HG03439 (cell line): Measurements from ENCODE around the gene ADCY1.

Source experiments
- ATAC-seq: cut with Tn5 transposase; IDR thresholded peaks from one replicate; pipeline ENCODE4 v1.9.1; 2021; ENCODE audit warnings: mild to moderate bottlenecking, moderate library complexity; ENCODE audit not compliant: unreplicated experiment

ADCY1 gene

GRCh38 chr7:45663167-45663921 lies 89.2 kb downstream of the ADCY1 start:
- ATAC-seq: no peak

- no peak for ATAC-seq
Measured at GRCh38 chr7:45663965-45664633, 89.9 kb downstream of the ADCY1 start.

DNA sequence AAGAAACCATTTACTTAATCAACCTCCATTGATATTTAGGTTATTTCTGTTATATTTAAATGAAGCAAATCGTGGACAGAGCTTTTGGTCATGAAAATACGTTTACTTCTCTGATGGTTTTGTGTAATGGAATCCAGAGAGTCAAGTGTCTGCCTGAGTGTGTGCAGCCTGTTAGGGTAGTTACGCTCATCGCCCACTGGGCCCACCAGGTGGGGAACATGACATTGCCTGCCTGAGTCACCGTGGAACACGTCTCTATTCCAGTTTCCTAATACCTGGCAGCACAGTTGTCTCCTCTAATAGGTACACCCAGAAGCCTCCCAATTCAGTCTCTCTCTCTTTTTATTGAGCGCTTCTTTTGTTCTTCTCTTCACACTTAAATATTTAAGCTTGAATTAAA lies 91.0 kb downstream of the ADCY1 start:
- no peak for ATAC-seq

GRCh38 chr7:45670227-45670626 lies 96.1 kb downstream of the ADCY1 start:
- no peak for ATAC-seq

DNA sequence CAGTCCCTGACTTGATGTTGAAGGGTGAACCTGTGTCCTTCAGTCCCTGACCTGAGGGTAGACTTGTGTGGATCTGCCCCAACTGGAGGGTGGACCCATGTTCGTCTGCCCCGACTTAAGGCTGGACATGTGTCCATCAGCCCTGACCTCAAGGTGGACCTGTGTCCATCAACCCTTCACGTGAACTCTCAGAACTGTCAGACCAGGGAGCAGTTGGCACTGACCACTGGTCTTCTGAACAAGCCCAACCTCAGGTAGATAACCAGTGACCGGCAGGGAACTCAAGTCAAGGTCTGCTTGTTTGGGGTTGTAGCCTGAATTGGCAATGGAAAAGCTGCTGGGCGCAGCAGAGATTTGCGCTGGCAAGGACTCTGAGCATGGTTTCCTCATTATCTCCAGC lies 96.5 kb downstream of the ADCY1 start:
- ATAC-seq: no peak

DNA sequence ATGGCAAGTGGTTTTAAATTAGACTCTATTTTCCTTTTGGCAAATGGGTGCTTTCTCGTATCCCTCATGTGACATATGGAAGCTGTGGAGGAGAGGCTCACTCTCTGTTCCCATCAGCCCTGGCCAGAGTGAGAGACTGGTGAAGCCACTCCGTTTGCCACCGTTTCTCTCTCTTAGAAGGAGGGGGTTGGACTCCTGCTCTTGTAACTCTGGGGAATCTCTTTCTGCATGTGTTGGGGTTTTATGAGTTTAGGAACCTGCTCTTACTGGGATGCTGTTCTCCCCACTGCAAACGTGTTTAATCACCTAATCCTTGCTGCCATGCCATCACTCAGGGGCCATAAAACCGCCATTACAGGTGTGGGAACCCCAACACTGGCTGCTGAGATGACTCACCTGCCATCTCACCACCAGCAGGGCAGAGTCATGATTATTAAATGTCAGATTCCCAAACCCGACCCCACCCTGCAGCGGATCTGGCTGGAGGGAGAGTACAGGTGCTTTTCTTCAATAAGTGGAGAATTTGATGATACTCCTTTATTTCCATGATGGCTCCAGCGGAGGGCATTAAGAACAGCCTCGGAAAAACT lies 103.2 kb downstream of the ADCY1 start:
- no peak for ATAC-seq

- ATAC-seq: no peak
Measured at GRCh38 chr7:45679516-45679915, 105.3 kb downstream of the ADCY1 start.

- no peak for ATAC-seq
Measured at GRCh38 chr7:45680776-45681175, 106.6 kb downstream of the ADCY1 start.

- no peak for ATAC-seq
Measured at GRCh38 chr7:45681596-45682357, 107.6 kb downstream of the ADCY1 start.

DNA sequence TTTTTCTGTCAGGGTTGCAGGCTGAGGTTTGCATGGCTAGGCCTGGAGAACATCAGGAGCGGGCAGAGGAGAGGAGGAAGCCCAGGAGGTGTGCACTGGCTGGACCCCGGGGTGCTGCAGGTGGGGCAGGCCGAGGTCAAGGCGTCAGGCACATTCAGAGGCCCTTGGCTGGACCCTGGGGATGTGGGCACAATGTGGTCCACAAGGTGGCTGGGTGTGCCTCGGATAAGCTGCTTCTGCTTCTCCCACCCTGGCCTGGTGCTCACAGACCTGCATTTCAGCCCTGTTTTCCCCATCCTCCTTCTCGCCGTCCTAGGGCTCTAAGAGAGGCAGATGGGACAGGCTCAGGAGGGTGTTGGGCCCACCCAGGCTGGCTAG lies 108.2 kb downstream of the ADCY1 start:
- ATAC-seq: no peak

DNA sequence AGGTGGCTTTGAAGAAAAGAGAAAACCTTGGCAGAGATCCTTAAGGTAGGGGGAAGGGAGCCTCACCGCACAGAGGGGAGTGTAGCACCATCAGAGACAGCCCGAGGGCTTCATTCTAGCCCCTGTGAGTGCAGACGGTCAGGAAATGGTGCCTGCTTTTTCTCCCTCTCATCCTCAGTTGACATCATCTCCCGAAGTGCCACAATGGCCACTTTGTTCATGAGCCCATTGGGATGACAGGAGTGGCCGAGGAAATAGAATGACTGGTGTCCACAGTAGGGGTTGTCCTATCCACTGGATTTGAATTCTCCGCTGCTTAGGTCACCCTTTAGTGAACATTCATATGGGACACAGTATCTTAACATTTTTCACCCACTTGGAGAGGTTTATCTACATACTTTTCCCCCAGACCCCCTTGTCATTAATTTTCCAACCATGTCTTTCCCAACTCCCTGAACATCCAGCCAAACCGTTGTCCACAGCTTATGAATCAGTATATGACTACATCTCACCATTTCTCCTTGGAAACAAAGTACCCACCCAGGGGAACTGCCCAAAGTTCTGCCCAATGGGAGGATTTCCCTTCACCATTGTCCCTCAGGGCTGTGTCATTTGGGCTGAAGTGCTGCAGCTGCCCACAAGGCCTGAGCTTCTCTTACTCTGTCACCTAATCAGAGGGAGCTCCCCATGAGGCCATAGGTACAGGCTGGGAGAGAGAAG lies 108.8 kb downstream of the ADCY1 start:
- no peak for ATAC-seq

DNA sequence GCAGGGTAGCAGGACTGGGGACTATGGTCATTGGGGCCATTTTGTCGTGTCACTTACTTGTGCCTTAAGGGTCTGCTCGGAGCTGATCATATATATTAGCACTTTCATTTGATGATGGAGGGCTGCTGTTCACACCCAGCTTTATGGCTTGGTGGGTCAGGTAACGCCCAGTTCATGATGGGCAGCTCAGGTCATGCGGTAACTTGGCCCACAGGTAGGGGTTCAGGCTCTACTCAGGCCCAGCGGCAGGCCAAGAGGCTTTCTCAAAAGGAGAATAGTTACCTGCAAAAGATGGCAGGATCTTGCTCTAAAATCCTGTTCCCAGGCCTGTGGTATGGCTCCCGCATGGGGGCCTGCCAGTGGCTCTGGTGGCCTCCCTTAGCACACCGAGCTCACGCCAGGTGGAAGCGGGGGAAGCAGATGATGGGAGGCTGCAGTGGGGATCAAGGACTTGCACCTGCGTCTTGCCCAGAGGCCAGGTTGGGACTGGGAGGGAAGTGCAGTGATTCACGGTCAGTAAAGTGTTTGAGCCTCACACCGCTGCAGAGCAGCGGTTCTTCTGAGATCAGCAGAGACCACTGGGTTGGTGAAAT lies 109.5 kb downstream of the ADCY1 start:
- ATAC-seq: no peak

GRCh38 chr7:45684910-45685618 lies 110.9 kb downstream of the ADCY1 start:
- no peak for ATAC-seq

GRCh38 chr7:45685619-45686240 lies 111.6 kb downstream of the ADCY1 start:
- no peak for ATAC-seq

DNA sequence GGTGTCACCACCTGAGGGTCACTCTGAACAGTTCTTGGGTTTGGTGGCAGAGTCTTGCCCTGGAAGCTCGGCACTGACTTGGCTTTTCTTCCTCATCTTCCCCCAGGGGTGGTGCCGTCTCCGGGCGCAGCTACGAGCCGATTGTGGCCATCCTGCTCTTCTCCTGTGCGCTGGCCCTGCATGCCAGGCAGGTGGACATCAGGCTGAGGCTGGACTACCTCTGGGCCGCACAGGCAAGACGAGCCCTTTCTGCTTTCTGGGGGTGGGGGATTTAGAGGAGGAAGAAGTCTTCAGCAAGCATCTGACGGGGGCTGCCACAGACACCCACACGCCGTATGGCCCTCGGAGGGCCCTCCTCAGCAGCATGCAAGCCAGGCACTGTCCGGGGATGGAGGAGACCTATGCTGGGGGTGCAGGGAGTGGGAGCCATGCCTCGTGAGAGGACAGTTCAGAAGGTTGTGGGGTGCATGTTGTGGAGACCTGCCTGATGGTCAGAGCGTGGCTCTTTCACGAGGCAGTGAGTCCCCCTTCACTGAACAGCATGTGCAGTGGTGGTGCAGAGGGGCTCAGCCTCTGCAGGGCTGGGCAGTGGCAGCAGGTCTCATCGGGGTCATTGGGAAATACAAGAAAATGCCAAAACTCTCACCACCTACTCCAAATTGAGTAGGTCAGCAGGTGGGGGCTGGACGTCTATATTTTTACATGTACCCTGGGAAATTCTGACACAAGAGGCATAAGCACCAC lies 112.4 kb downstream of the ADCY1 start:
- no peak for ATAC-seq

- no peak for ATAC-seq
Measured at GRCh38 chr7:45687185-45687560, 113.0 kb downstream of the ADCY1 start.

- ATAC-seq: no peak
Measured at GRCh38 chr7:45687721-45688120, 113.6 kb downstream of the ADCY1 start.

DNA sequence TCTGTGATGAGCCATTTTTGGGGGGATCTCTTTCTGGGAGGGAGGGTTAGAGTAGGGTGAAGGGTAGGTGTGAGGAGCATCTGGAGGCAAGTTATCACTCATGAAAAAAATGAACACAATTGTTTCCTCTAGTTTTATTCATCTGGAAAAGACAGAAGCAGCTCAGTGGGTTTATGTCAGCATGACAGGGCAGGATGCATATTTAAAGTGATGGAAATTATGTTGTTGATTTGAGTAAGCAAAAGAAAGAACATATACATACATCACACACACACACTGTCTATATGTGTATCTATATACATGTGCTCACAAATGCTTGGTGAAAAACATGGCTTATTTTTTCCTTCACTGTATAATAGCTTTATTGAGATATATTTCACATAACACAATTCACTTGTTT lies 114.2 kb downstream of the ADCY1 start:
- no peak for ATAC-seq
